Activated CD8-positive, alpha-beta T cell treated with anti-CD3 and anti-CD28 coated beads, Interleukin-2, amount 10 ng/mL, durations not matched to agents 7 days and 5 days (primary cell): ENCODE measurements around the gene POFUT1. TPM values are rescaled to one million over a fixed set of nuclear protein-coding genes. Genes with fewer than 3 reads are reported as not detected.

Experiments used
- ATAC-seq: fragments of 150-1000 bp; cut with Tn5 transposase; one replicate; pipeline ENCODE4 v1.10.0; 2021; ENCODE audit warnings: moderate library complexity
- CTCF ChIA-PET: fragments of 350-600 bp; sonication (Branson Sonifier 250); formaldehyde crosslinking; loops from one replicate; lab custom pipeline; 2021; ENCODE audit warnings: antibody characterized with exemption; lab: Charles Lee
- POLR2A ChIA-PET: fragments of 350-600 bp; sonication (Branson Sonifier 250); formaldehyde crosslinking; loops from one replicate; lab custom pipeline; 2021; ENCODE audit warnings: antibody characterized with exemption; lab: Charles Lee
- DNase-seq: peaks from one replicate; pipeline ENCODE4 v3.0.0-alpha.2; 2020
- H3K27ac Mint-ChIP-seq: one replicate; pipeline ENCODE4 v1.8.0; 2021; ENCODE audit warnings: mild to moderate bottlenecking, mixed read lengths
- H3K27me3 Mint-ChIP-seq: one replicate; pipeline ENCODE4 v1.8.0; 2021; ENCODE audit warnings: low read depth, mixed read lengths
- H3K36me3 Mint-ChIP-seq: one replicate; pipeline ENCODE4 v1.8.0; 2021; ENCODE audit warnings: low read depth, mixed read lengths
- H3K4me1 Mint-ChIP-seq: one replicate; pipeline ENCODE4 v1.8.0; 2021; ENCODE audit warnings: low read depth, mixed read lengths
- H3K4me3 Mint-ChIP-seq: one replicate; pipeline ENCODE4 v1.8.0; 2021; ENCODE audit warnings: mild to moderate bottlenecking, mixed read lengths
- H3K9me3 Mint-ChIP-seq: one replicate; pipeline ENCODE4 v1.8.0; 2022; ENCODE audit warnings: mixed read lengths; ENCODE audit not compliant: insufficient read depth
- total RNA-seq, 2 experiments: library from RNA; stranded (reverse); gene quantifications; one replicate each; pipeline ENCODE4 v1.2.3, GENCODE V29; 2021

POFUT1 gene
- total RNA-seq, 2 experiments from 2014 or later = 23.5 to 24.8 TPM

GRCh38 chr20:32203356-32204204 is 4.1 kb upstream of the POFUT1 start:
- ChIA-PET CTCF (interaction anchor here (0.8 kb wide), 1 partner anchor 113 kb away, joined by 3 read pairs; no protein-coding TSS in a partner anchor), POLR2A (interaction anchor here (1.0 kb wide), 1 partner anchor 75 kb away, joined by 3 read pairs; no protein-coding TSS in a partner anchor)
- Mint-ChIP-seq H3K27me3 (no peaks in the 10 kb centered on the region), H3K27ac (peak overlapping the region; percentile 46), H3K4me1 (peaks cover 52% of the 10 kb centered on the region), H3K9me3 (no peaks in the 10 kb centered on the region), H3K36me3 (peaks cover 40% of the 10 kb centered on the region), H3K4me3 (no peak overlapping the region)
- DNase-seq = no peak
- no peak for ATAC-seq

GRCh38 chr20:32204205-32205109 is 3.2 kb upstream of the POFUT1 start:
- POLR2A ChIA-PET = interaction anchor here (1.0 kb wide), 1 partner anchor 37 kb away, joined by 3 read pairs; no protein-coding TSS in a partner anchor
- peak overlapping the region; percentile 33 for H3K27ac Mint-ChIP-seq
- H3K4me1 Mint-ChIP-seq = peaks cover 60% of the 10 kb centered on the region
- DNase-seq (no peak), ATAC-seq (no peak)
- peak overlapping the region; percentile 95 for H3K4me3 Mint-ChIP-seq
- CTCF ChIA-PET = interaction anchor here (0.8 kb wide), 1 partner anchor 112 kb away, joined by 3 read pairs; no protein-coding TSS in a partner anchor
- H3K9me3 Mint-ChIP-seq = no peaks in the 10 kb centered on the region
- no peaks in the 10 kb centered on the region for H3K27me3 Mint-ChIP-seq
- H3K36me3 Mint-ChIP-seq = peaks cover 31% of the 10 kb centered on the region

DNA sequence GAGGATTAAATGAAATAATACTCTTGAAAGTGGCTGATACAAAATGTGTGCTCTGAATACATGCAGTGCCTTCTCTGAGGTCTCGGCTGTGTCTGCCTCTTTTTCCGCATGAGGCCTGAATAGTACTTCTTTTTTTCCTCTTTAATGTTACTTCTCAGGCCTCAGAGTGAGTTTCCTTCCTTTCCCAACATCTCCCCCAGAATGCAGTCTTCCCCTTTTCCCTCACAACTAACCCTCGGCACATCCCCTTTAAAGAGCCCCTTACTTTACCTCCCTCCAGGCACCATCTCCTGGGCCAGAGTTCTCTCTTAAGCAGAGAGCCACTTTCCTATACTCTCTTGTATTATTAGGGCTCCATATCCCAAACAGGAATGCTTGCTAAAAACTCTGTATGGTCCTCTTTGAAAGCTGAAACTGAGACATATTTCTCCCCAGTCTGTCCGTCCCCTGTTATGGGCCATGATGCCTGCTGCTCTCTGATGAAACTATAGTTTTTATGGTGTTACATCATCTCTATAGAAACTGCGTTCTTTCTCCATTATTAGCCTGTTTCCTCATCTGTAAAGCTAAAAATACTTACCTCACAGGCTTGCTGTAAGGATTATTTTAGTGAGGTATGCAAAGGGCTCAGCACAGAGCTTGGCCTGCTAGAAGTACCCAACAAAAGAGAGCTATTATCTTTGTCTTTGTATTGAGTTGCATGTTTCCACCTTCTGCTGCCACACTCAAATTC is 2.4 kb upstream of the POFUT1 start:
- ChIA-PET CTCF (no interaction called here), POLR2A (interaction anchor here (0.8 to 1.0 kb wide), 3 partner anchors 36 to 154 kb away, joined by 3 to 4 read pairs (median 4); no protein-coding TSS in a partner anchor)
- H3K4me1 Mint-ChIP-seq = peaks cover 69% of the 10 kb centered on the region
- peaks cover 35% of the 10 kb centered on the region for H3K36me3 Mint-ChIP-seq
- ATAC-seq (no peak), DNase-seq (no peak)
- peak overlapping the region; percentile 45 for H3K27ac Mint-ChIP-seq
- peak overlapping the region; percentile 95 for H3K4me3 Mint-ChIP-seq
- no peaks in the 10 kb centered on the region for H3K9me3 Mint-ChIP-seq
- no peaks in the 10 kb centered on the region for H3K27me3 Mint-ChIP-seq

DNA sequence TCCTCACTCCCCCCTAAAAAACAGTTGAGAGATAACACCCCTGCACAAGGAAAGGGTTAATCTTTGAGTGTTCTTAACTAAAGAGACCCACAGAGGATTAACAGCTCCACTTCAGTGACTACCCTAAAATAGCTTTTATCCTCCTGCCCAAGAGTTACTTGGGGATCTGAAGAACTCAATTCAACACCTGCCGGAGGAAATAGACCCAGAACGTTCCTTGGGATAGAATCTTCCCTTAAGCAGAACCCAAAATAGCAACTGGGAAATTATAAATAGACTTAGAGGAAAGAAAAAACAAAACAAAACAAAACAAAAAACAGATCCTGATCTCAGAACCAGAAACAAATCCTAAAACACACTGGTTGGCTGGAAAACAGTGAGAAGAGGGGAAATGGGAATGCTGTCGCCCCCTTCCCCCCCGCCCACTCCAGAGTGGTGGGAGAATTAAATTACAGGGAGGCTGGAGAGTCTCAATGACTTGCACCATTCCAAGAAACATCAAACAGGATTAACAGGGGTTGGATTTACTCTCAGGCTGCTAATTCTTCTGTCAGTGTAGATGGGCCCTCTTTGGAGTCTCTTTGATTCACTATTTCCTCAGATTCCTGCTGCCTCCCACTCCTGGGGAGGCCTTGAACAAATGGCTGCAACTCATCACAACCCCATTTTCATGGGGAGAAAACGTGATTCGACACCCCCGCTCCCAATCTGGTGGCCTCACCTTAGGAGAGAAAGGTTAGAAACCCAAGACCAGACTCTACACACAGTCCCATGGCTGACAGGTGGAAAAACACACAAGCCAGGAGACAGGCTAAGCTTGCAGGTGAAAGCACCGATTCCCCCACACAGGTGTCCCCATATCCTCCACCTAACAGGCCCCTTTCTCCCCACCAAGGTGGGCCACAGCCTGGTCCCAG is 1.6 kb upstream of the POFUT1 start:
- ChIA-PET POLR2A (interaction anchor here (0.8 to 1.0 kb wide), 3 partner anchors 35 to 153 kb away, joined by 3 to 4 read pairs (median 4); no protein-coding TSS in a partner anchor), CTCF (no interaction called here)
- peak overlapping the region; percentile 93 for H3K27ac Mint-ChIP-seq
- H3K9me3 Mint-ChIP-seq = no peaks in the 10 kb centered on the region
- DNase-seq (no peak), ATAC-seq (no peak)
- H3K4me1 Mint-ChIP-seq = peaks cover 77% of the 10 kb centered on the region
- peaks cover 39% of the 10 kb centered on the region for H3K36me3 Mint-ChIP-seq
- peak overlapping the region; percentile 95 for H3K4me3 Mint-ChIP-seq
- no peaks in the 10 kb centered on the region for H3K27me3 Mint-ChIP-seq

- Mint-ChIP-seq H3K9me3 (no peaks in the 10 kb centered on the region), H3K36me3 (peaks cover 38% of the 10 kb centered on the region), H3K4me3 (peak overlapping the region; percentile 95), H3K4me1 (peaks cover 82% of the 10 kb centered on the region), H3K27me3 (no peaks in the 10 kb centered on the region), H3K27ac (peak overlapping the region; percentile 93)
- CTCF ChIA-PET = no interaction called here
- ATAC-seq (peak; percentile 6), DNase-seq (peak; percentile 28)
- POLR2A ChIA-PET = no interaction called here
Measured at GRCh38 chr20:32206760-32207625, 687 bp upstream of the POFUT1 start.

DNA sequence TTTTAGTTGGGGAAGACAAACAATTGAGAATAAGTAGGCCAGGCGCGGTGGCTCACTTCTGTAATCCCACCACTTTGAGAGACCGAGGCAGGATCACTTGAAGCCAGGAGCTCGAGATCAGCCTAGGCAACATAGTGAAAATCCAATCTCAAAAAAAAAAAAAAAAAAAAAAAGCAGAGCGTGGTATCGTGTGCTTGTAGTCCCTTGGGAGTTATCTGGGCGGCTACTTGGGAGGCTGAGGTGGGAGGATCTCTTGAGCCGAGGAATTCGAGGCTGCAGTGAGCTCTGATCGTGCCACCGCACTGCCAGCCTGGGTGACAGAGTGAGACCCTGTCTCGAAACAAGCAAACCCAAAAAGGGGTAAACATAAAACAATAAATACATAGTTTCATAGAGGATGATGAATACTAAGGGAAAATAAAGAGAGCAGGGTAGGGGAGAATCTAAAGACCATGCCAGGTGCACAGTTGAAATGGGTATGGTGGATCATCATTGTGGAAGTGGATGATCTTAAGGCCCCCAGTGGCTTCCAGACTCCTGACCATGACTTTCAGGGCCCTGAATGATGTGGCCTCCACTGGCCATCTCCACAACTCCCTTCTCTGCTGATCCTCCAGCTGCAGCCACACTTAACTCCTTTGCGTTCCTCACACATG is 947 bp downstream of the POFUT1 start:
- no peaks in the 10 kb centered on the region for H3K9me3 Mint-ChIP-seq
- H3K27ac Mint-ChIP-seq = peak overlapping the region; percentile 84
- POLR2A ChIA-PET = no interaction called here
- CTCF ChIA-PET = no interaction called here
- H3K4me1 Mint-ChIP-seq = peaks cover 72% of the 10 kb centered on the region
- DNase-seq (no peak), ATAC-seq (no peak)
- peak overlapping the region; percentile 90 for H3K4me3 Mint-ChIP-seq
- H3K36me3 Mint-ChIP-seq = peaks cover 37% of the 10 kb centered on the region
- H3K27me3 Mint-ChIP-seq = no peaks in the 10 kb centered on the region

DNA sequence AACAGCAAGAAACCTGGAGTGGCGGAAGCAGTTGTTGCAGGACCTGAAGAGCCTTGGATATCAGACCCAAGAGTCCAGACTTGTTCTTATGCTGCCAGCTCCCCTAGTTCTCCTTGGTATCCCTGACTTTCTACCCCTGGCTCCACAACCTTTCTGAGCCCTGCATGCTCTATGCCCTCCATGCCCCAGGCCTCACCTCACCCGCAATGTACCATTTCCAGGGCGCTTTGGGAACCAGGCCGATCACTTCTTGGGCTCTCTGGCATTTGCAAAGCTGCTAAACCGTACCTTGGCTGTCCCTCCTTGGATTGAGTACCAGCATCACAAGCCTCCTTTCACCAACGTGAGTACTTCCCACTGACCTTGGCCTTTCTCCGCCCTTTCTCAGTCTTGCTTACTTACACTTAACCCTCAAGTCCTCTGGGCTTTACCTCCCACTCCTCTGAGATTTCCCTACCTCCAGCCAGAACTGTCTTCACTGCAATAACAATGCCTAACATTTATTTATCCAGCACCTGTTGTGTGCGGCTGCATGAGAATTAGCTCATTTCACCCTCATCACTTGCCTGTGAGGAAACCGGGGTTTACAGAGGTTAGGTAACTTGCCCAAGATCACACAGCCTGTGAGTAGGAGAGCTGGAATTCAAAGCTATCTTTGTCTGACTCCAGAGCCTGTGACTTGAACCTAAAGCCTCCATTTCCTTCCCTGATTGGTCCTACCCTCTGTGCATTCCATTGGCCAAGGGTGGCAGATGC is 2.3 kb downstream of the POFUT1 start:
- DNase-seq = no peak
- H3K9me3 Mint-ChIP-seq = no peaks in the 10 kb centered on the region
- H3K36me3 Mint-ChIP-seq = peaks cover 43% of the 10 kb centered on the region
- no peak for ATAC-seq
- H3K4me3 Mint-ChIP-seq = peak overlapping the region; percentile 4
- ChIA-PET CTCF (no interaction called here), POLR2A (no interaction called here)
- peak overlapping the region; percentile 84 for H3K27ac Mint-ChIP-seq
- H3K27me3 Mint-ChIP-seq = no peaks in the 10 kb centered on the region
- H3K4me1 Mint-ChIP-seq = peaks cover 58% of the 10 kb centered on the region

- no peak for ATAC-seq
- H3K27ac Mint-ChIP-seq = no peak overlapping the region
- CTCF ChIA-PET = interaction anchor here (2.1 kb wide), 1 partner anchor 9 kb away, joined by 7 read pairs; no protein-coding TSS in a partner anchor
- no peaks in the 10 kb centered on the region for H3K9me3 Mint-ChIP-seq
- DNase-seq = no peak
- H3K27me3 Mint-ChIP-seq = no peaks in the 10 kb centered on the region
- peaks cover 60% of the 10 kb centered on the region for H3K36me3 Mint-ChIP-seq
- H3K4me3 Mint-ChIP-seq = no peak overlapping the region
- peaks cover 32% of the 10 kb centered on the region for H3K4me1 Mint-ChIP-seq
- POLR2A ChIA-PET = no interaction called here
Measured at GRCh38 chr20:32213870-32214269, 6.2 kb downstream of the POFUT1 start.

DNA sequence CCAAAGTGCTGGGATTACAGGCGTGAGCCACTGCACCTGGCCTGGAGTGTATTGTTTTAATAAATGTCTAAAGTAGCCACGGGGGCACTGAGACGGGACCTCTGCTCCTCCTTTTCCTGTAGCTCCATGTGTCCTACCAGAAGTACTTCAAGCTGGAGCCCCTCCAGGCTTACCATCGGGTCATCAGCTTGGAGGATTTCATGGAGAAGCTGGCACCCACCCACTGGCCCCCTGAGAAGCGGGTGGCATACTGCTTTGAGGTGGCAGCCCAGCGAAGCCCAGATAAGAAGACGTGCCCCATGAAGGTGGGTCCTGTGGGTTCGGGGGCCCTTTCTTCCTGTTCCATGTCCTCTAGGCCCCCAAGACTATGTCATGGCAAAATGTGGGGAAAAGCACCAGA is 7.5 kb downstream of the POFUT1 start:
- DNase-seq (no peak), ATAC-seq (no peak)
- Mint-ChIP-seq H3K27ac (no peak overlapping the region), H3K4me3 (no peak overlapping the region), H3K4me1 (peaks cover 19% of the 10 kb centered on the region), H3K36me3 (peaks cover 66% of the 10 kb centered on the region), H3K27me3 (no peaks in the 10 kb centered on the region), H3K9me3 (no peaks in the 10 kb centered on the region)
- ChIA-PET POLR2A (no interaction called here), CTCF (interaction anchor here (1.2 to 2.1 kb wide), 2 partner anchors 8 to 11 kb away, joined by 3 to 7 read pairs; no protein-coding TSS in a partner anchor)
